ENCODE measurements around the gene PRPF4.

Gene PRPF4

GRCh38 chr9:113254991-113255390 lies 20.5 kb upstream of the PRPF4 start:
- TF ChIP-seq, protein P1, sequence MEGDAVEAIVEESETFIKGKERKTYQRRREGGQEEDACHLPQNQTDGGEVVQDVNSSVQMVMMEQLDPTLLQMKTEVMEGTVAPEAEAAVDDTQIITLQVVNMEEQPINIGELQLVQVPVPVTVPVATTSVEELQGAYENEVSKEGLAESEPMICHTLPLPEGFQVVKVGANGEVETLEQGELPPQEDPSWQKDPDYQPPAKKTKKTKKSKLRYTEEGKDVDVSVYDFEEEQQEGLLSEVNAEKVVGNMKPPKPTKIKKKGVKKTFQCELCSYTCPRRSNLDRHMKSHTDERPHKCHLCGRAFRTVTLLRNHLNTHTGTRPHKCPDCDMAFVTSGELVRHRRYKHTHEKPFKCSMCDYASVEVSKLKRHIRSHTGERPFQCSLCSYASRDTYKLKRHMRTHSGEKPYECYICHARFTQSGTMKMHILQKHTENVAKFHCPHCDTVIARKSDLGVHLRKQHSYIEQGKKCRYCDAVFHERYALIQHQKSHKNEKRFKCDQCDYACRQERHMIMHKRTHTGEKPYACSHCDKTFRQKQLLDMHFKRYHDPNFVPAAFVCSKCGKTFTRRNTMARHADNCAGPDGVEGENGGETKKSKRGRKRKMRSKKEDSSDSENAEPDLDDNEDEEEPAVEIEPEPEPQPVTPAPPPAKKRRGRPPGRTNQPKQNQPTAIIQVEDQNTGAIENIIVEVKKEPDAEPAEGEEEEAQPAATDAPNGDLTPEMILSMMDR (IDR thresholded peaks at IDR 0.05) = no peak

GRCh38 chr9:113255438-113255837 lies 20.0 kb upstream of the PRPF4 start:
- TF ChIP-seq, protein P1 (IDR thresholded peaks at IDR 0.05) = no peak
- H3K27ac ChIP-seq = no peak overlapping the region
- no peak for DNase-seq (ENCODE audit: low spot score)
- no peak overlapping the region for H3K4me3 ChIP-seq

More at GRCh38 chr9:113254991-113255390, 20.5 kb upstream of the PRPF4 start:
- DNase-seq (ENCODE audit: low spot score) = no peak
- Histone ChIP-seq H3K4me3 (no peak overlapping the region), H3K27ac (no peak overlapping the region)

DNA sequence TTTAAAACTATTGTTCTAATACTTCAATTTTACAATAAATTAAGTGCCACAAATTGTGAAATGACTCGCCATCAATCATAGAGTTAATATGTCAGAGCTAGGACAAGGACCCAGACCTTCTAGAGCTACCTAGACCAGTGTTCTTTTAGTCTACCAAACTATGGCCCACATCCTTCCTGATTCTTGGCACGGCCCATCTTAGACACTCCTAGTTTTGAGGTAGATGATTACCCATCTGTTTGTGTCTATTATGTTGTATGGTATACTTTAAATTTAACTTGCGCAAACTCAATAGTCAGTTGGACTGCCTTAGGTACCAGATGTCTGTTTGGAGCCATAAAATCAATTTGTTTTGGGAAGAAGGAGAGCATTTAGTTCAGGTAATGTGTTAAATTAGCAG lies 17.6 kb upstream of the PRPF4 start:
- TF ChIP-seq, protein P1 (IDR thresholded peaks at IDR 0.05) = no peak
- DNase-seq (ENCODE audit: low spot score) = no peak
- H3K4me3 ChIP-seq = no peak overlapping the region
- H3K27ac ChIP-seq = no peak overlapping the region

DNA sequence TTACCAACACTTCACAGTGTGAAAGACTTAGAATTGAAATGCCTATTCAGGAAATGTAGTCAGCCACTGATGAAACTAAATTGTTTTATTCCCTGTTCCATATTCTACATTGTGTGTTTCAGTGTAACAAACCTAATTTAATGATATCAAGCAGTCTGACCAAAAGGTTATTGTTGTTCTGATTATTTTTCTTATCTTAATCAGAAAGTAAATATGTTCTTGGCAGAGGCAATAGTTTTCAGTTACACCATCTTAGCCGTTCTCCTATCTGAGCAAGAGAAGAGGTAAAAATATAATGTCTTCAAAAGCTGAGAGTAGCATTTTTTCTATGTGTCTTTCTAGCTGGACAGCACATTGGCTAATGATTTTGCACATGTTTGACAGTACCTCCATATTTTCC lies 17.2 kb upstream of the PRPF4 start:
- TF ChIP-seq, protein P1 (IDR thresholded peaks at IDR 0.05) = no peak
- no peak overlapping the region for H3K4me3 ChIP-seq
- no peak for DNase-seq (ENCODE audit: low spot score)
- no peak overlapping the region for H3K27ac ChIP-seq

- Histone ChIP-seq H3K4me3 (no peak overlapping the region), H3K27ac (no peak overlapping the region)
- TF ChIP-seq, protein P1 (IDR thresholded peaks at IDR 0.05) = no peak
- DNase-seq (ENCODE audit: low spot score) = no peak
Measured at GRCh38 chr9:113261917-113262671, 13.4 kb upstream of the PRPF4 start.

- TF ChIP-seq, protein P1 (IDR thresholded peaks at IDR 0.05) = no peak
- Histone ChIP-seq H3K4me3 (no peak overlapping the region), H3K27ac (no peak overlapping the region)
- DNase-seq (ENCODE audit: low spot score) = no peak
Measured at GRCh38 chr9:113266174-113266573, 9.3 kb upstream of the PRPF4 start.

- no peak overlapping the region for H3K4me3 ChIP-seq
- DNase-seq (ENCODE audit: low spot score) = no peak
- no peak overlapping the region for H3K27ac ChIP-seq
- TF ChIP-seq, protein P1 (IDR thresholded peaks at IDR 0.05) = no peak
Measured at GRCh38 chr9:113267911-113268566, 7.4 kb upstream of the PRPF4 start.

All from coronary artery (tissue), 2 donors.